Frontal cortex (tissue), 4 donors: Measurements from ENCODE around the gene CSF3R. TPM values are rescaled to one million over a fixed set of nuclear protein-coding genes. Genes with fewer than 3 reads are reported as not detected.

Experiments used
- DNase-seq, 2 donors: peaks; one replicate each; pipeline ENCODE4 v3.0.0; 2012; ENCODE audit warnings: low spot score in 2 of 2
- FAIRE-seq: peaks from 2 replicates; lab custom pipeline; 2012; peaks lifted over from hg19 to GRCh38; lab: Jason Lieb, UNC
- total RNA-seq: library from RNA; depleted of rRNA; stranded (reverse); fragments of >200 nt; gene quantifications from one replicate; pipeline ENCODE4 v1.2.3, GENCODE V29; 2014
- donor health status: control.
- donor health status: control.
- donor health status: control.

CSF3R gene
- total RNA-seq, result 1.2 TPM

DNA sequence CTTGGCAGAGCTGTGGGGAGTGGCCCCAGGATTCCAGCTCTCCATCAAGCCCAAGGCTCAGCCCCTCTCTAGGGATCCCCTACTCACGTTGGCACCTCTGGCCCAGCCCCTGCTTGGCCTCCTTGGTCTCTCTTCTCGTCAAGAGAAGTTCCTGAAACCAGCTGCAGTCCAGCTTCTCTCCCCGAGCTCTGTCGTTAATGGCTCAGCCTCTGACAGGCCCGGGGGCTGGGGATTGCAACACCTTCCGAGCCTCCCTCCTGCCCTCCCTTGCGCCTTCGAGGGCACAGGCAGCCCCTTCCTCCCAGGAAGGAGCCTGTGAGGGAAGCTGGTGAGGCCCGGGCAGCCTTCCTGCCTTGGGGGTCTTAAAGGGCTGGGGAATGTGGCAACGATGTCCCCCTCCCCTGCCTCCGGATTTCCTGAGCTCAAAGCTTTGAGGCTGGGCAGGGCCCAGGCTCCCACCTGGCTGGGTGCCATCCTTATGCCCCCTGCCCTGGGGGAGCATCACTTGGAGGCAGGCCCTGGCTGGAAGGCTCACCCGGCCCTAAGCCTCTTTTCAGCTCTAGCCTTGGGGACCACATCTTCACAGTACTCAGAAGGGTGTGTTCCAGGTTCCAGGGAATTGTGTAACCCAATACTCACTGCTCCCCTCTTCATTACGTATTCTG is at the start of gene CSF3R:
Gene CSF3R (minus strand): TSS at position 190 of the 665 bp plus-strand sequence. CDS start 3,417 bp downstream, outside the sequence.
- DNase-seq (no peak), FAIRE-seq (no peak)

DNA sequence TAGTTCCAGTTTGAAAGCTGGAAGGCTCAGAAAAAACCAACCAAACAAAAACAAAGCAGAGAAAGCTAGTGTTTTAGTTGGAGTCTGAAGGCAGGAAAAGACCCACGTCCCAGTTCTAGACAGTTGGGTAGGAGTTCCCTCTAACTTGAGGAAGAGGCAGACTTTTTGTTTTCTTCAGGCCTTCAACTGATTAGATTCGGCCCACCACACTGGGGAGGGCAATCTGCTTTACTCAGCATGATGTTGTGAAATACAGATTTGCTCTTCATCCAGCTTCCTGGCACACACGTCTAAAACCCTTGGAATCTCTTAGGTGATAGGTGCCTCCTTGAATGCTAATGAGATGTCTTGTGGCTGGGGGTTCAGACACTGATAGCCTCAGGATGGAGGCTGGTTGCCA is 49.1 kb upstream of the CSF3R start:
- no peak for FAIRE-seq
- no peak for DNase-seq

DNA sequence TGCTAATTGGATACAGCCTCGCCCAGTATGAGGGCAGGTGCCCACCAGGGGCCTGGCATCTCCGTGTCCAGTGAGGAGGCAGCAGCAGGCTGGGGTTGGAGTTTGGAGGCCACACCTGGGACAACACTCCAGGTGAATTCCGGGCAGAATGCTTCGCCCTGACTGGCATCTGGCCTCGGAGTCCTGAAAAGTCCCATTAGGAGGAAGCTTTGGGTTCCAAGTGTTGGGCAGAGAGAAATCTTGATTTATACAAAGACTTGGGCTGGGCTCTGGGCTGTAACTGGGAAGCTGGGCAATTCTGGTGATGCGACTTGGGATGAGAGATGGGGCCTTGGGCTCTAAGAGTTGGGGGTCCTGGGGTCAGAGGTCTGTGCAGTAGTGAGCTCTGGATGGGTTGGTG is 48.1 kb upstream of the CSF3R start:
- DNase-seq (no peak), FAIRE-seq (no peak)

- FAIRE-seq (no peak), DNase-seq (no peak)
Observed at GRCh38 chr1:36530261-36530660, 47.5 kb upstream of the CSF3R start.

DNA sequence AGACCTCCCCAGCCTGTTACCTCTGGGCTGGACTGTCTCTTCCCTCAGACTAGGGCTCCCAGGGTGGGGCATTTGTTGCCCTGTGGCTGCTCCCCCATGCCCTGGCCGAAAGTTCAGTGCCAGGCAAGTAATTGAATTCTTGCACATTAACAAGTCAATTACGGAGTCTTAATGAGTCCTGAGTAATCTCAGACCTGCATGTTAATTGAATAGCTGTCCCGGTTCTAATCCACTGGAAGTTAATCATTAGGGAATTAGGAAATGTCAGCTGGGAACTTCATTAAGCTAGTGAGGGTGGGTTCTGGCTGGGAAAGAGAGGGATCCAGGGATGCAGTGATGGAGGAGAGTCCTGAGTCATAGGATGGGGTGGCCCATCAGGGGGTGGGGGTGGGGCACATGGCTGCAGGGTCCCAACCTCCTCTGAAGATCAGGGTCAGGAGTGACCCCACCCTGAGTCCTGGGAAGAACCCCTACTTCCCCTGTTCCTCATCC is 47.1 kb upstream of the CSF3R start:
- no peak for FAIRE-seq
- no peak for DNase-seq

DNA sequence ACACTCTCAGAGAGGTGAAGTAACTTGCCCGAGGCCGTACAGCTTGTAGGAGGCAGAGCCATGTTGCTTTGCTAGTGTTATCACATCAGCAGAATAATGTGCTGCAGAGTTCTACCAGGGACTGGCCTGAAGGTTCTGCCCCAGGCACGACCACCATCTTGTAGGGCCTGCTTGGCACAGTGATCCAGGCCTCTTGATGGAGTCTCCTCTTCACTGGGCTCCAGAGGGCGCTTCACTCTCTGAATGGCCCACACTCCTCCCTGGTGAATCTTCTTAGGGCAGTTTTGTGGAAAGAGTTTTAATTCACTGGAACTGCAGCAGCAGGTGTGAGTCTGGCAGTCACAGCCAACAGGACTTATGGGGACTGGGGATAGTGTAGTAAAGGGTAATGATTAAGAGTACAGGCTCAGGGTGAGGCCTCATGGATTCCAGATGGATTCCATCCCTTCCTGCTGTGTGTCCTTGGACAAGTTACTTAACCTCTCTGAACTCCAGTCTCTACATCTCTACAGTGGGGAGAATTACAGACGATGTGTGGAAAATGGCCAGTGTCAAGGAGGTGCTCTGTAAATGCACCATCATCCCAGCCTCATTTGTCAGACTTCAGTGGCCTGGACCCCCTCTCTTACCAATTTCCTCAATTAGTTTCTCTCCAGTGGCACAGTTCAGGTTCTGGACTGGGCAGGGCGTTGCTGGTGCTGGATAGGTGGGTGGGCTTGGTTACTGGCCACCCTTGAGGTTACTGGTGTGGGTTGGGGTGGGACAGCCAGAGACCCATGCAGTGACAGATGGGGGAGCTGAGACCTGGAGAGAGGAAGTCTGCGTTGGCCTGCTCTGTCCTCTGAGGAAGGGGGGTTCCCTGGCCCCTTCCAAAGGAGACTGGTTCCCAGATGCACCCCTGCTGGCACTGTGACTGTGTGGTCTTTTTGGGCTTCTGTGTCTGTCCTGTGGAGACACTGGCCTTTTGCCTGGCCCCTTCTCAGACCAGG is 45.9 kb upstream of the CSF3R start:
- FAIRE-seq (no peak), DNase-seq (no peak)

- DNase-seq, result no peak
- FAIRE-seq, result no peak
Observed at GRCh38 chr1:36525166-36525565, 42.5 kb upstream of the CSF3R start.

- FAIRE-seq, result no peak
- no peak for DNase-seq
Observed at GRCh38 chr1:36524359-36525062, 41.8 kb upstream of the CSF3R start.

DNA sequence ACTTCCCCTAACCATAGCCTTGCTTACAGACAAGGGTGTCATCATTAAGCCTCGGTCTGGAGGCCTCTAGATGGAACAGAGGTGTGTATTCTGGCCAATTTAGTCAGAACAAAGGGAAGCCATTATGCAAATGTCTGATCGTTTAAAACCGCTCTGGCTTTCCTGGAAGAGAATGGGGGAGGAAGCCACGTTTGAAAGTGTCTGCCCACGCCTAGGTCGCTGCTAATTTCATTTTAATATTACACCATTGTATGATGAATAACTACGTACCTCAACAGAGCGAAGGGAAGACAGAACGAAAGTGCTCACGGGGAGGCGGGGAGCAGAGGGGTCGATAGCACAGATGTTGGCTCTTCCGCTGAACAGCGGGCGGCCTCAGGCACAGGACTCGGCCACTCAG is 41.1 kb upstream of the CSF3R start:
- no peak for FAIRE-seq
- DNase-seq, result no peak

DNA sequence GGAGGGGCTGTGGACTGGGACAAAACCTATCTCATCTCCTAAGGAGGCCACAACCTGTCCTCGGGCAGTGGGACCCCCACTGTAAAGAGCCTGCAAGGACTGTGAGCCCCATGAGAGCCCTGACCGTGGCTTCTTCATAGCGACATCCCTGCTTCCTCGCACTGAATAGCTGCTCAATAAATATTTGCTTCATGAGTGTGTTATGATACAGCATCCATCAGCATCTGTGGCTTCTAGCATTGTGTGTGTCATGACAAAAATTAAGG is 40.5 kb upstream of the CSF3R start:
- DNase-seq (no peak), FAIRE-seq (no peak)

- DNase-seq, result no peak
- no peak for FAIRE-seq
Observed at GRCh38 chr1:36522461-36523229, 39.9 kb upstream of the CSF3R start.

- FAIRE-seq, result no peak
- DNase-seq, result no peak
Observed at GRCh38 chr1:36522021-36522420, 39.3 kb upstream of the CSF3R start.

- DNase-seq (no peak), FAIRE-seq (no peak)
Observed at GRCh38 chr1:36520771-36521420, 38.2 kb upstream of the CSF3R start.

DNA sequence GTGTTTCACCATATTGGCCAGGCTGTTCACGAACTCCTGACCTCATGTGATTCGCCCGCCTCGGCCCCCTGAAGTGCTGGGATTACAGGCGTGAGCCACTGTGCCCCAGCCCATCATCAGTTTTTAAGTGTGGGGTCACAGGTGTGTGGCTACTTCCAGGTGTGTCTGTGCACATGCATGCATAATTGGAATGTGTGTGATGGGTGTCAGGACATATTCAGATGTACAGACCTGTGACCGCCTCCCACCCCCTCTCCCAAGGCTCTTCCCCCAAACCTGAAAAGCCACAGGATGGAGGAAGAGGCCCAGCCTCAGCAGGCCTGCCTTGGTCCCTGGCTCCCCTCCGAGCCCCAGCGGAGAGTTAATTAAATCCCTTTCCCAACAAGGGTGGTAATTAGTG is 37.3 kb upstream of the CSF3R start:
- FAIRE-seq (no peak), DNase-seq (no peak)

GRCh38 chr1:36517011-36517771 is 34.5 kb upstream of the CSF3R start:
- DNase-seq (no peak), FAIRE-seq (no peak)

- FAIRE-seq, result no peak
- DNase-seq, result peak; percentile 48 to 77
Observed at GRCh38 chr1:36516372-36517010, 33.8 kb upstream of the CSF3R start.

DNA sequence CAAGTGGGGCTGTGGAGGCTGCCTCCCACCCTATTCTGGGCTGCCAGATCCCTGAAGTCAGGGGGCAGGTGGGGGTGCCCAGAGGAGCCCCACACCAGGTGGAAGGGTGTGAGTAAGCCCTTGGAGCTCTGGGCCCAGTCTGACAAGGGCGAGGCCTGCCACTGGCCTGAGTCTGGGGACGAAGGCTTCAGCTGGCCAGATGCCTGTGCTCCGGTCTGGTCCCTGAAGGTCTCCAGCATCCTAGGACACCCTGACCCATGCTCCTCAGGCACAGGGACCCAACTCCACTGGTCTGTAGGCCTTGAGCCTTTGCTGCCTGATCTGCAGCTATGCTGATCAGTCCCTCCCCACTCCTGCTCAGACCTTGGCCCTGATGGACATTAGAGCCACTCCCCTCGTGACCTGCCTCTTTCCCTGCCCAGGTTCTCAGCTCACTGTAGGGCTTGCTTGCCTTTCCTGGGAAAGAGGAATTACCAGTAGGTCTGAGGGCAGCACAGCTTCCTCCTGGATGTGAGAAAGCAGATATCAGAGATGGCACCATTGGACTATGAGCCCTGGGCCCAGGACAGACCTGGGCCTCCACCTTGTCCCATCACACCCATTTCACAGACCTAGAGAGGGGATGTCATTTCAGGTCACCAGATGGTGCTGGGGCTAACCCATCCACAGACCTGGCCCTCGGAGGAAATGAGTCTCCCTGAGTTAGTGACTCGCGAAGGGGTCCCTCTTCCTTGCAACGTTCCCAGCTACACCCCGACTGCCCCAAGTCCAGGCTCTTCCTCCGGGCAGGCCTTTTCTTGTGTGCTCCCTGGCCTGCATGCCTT is 32.8 kb upstream of the CSF3R start:
- no peak for DNase-seq
- no peak for FAIRE-seq
